ENCODE data around the gene PGAP3. TPM values are rescaled to one million over a fixed set of nuclear protein-coding genes. Genes with fewer than 3 reads are reported as not detected.
A peak's percentile ranks its signal among the peaks of the same experiment; 100 is the strongest.

The PGAP3 gene
- total and polyA plus RNA-seq, 8 donors = 3.2 to 42.9 (median 16.3) TPM

- no peak for DNase-seq
- 87 to 93% (median 91%) methylated on average over 12 to 23 of the region's 23 CpGs for WGBS, 5 donors
- no peaks in the 10 kb centered on the region for H3K9me3 ChIP-seq
- no peaks in the 10 kb centered on the region for H3K36me3 ChIP-seq
- intact Hi-C loops (cut with DNase I; ENCODE audit: low total_unique reads) = no loop called here
- H3K4me1 ChIP-seq = peaks cover 27 to 60% (median 53%) of the 10 kb centered on the region in 4 donors
- H3K27ac ChIP-seq = no peak overlapping the region
- peaks cover 0 to 73% (median 45%) of the 10 kb centered on the region in 3 donors for H3K27me3 ChIP-seq
- TF ChIP-seq POLR2AphosphoS5 (IDR thresholded peaks at IDR 0.05) (no peak), EP300 (IDR thresholded peaks at IDR 0.05) (no peak), CTCF (IDR thresholded peaks at IDR 0.05) (no peak), POLR2A (IDR thresholded peaks at IDR 0.05) (no peak)
- no peak overlapping the region for H3K4me3 ChIP-seq
These were observed 17.7 kb downstream of the PGAP3 start for GRCh38 chr17:39669897-39670735.

DNA sequence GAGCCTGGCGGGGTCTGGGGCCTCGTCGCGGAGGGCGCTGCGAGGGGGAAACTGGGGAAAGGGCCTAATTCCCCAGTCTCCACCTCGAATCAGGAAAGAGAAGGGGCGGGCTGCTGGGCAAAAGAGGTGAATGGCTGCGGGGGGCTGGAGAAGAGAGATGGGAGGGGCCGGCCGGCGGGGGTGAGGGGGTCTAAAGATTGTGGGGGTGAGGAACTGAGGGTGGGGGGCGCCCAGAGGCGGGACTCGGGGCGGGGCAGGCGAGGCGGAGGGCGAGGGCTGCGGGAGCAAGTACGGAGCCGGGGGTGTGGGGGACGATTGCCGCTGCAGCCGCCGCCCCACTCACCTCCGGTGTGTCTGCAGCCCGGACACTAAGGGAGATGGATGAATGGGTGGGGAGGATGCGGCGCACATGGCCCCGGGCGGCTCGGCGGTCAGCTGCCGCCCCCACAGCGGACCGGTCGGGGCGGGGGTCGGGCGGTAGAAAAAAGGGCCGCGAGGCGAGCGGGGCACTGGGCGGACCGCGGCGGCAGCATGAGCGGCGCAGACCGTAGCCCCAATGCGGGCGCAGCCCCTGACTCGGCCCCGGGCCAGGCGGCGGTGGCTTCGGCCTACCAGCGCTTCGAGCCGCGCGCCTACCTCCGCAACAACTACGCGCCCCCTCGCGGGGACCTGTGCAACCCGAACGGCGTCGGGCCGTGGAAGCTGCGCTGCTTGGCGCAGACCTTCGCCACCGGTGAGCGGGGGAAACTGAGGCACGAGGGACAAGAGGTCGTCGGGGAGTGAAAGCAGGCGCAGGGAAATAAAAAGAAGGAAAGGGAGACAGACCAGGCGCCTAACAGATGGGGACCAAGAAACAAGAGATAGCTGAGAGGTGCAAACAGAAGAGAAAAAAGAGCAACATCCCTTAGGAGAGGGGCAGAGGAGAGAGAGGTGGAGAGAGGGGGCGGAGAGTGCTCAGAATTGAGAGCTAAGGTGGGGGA is 19.6 kb downstream of the PGAP3 start, which contains the start of gene PNMT:
Gene PNMT (plus strand): TSS at position 509 of the 980 bp plus-strand sequence. CDS start 23 bp downstream, at position 532.
- intact Hi-C loops (cut with DNase I; ENCODE audit: low total_unique reads) = no loop called here
- 2 to 4% (median 2%) methylated on average over 58 to 85 of the region's 85 CpGs for WGBS, 5 donors
- Histone ChIP-seq H3K9me3 (no peaks in the 10 kb centered on the region), H3K4me3 (peak within 1 kb of the TSS; percentile 33 to 55 (median 46)), H3K36me3 (no peaks in the 10 kb centered on the region), H3K27ac (peak within 1 kb of the TSS in 4 of 5 donors; percentile 42 to 82 (median 50)), H3K4me1 (peaks cover 40 to 71% (median 63%) of the 10 kb centered on the region in 4 donors), H3K27me3 (peaks cover 0 to 78% (median 45%) of the 10 kb centered on the region in 3 donors)
- DNase-seq = peak; percentile 83 to 91
- TF ChIP-seq POLR2A (IDR thresholded peaks at IDR 0.05) (no peak), CTCF (IDR thresholded peaks at IDR 0.05) (peak in 5 of 7 experiments; percentile 28 to 72 (median 55)), POLR2AphosphoS5 (IDR thresholded peaks at IDR 0.05) (peak in 1 of 3 donors; percentile 10)

DNA sequence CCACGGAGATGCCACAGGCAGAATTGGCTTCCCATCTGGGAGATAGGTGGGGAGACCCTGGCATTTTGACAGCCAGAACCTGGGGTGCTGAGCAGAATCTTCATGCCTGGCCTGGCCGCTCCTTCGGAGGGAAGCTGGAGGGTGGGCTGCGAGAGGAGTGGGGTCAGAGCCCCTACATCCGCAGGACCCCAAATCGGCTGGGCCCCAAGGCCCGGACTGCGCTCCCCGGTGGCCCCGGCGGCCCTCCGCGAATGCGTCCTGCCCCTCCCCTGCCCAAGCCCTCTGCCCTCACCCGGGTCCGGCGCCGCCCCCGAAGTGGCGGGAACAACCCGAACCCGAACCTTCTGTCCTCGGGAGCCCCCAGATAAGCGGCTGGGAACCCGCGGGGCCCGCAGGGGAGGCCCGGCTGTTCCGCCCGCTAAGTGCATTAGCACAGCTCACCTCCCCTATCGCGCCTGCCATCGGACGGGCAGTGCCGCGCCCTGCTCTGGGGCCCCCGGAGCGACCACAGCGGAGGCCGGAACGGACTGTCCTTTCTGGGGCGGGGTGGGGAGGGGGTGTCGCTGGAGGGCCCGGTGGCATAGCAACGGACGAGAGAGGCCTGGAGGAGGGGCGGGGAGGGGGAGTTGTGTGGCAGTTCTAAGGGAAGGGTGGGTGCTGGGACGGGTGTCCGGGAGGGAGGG is 20.5 kb downstream of the PGAP3 start:
- Histone ChIP-seq H3K27me3 (peaks cover 0 to 78% (median 45%) of the 10 kb centered on the region in 3 donors), H3K36me3 (peaks cover 0 to 7% (median 6%) of the 10 kb centered on the region in 4 donors), H3K4me3 (peak overlapping the region; percentile 33 to 55 (median 46)), H3K9me3 (no peaks in the 10 kb centered on the region), H3K27ac (peak overlapping the region in 4 of 5 donors; percentile 42 to 82 (median 50)), H3K4me1 (peaks cover 48 to 80% (median 71%) of the 10 kb centered on the region in 4 donors)
- intact Hi-C loops (cut with DNase I; ENCODE audit: low total_unique reads) = no loop called here
- TF ChIP-seq POLR2AphosphoS5 (IDR thresholded peaks at IDR 0.05) (no peak), EP300 (IDR thresholded peaks at IDR 0.05) (no peak), CTCF (IDR thresholded peaks at IDR 0.05) (no peak), POLR2A (IDR thresholded peaks at IDR 0.05) (no peak)
- WGBS, 5 donors = 7 to 23% (median 10%) methylated on average over 6 to 49 of the region's 49 CpGs
- peak; percentile 57 to 75 for DNase-seq
